Retinal pigment epithelial cell (primary cell): ENCODE measurements around the gene MAPK4.

ENCODE experiments used
- DNase-seq: peaks from one replicate; pipeline ENCODE4 v3.0.0-alpha.2; 2010; ENCODE audit warnings: low read depth
- H3K4me3 ChIP-seq: 2 replicates; pipeline ENCODE4 v1.5.1; 2011; ENCODE audit warnings: mild to moderate bottlenecking, low read length, control low read depth, moderate library complexity
- CTCF ChIP-seq: conservative IDR thresholded peaks from 2 replicates; pipeline ENCODE4 v1.5.1; 2011; ENCODE audit warnings: low read depth, low read length, control low read depth, inconsistent platforms

MAPK4 gene

GRCh38 chr18:50653402-50654093 lies 93.7 kb downstream of the MAPK4 start:
- TF ChIP-seq CTCF = no peak
- H3K4me3 ChIP-seq = no peak overlapping the region
- DNase-seq = no peak

GRCh38 chr18:50654211-50654610 lies 94.3 kb downstream of the MAPK4 start:
- H3K4me3 ChIP-seq = no peak overlapping the region
- no peak for TF ChIP-seq CTCF
- DNase-seq = no peak

GRCh38 chr18:50654658-50655550 lies 95.0 kb downstream of the MAPK4 start:
- H3K4me3 ChIP-seq = no peak overlapping the region
- no peak for TF ChIP-seq CTCF
- no peak for DNase-seq

GRCh38 chr18:50656396-50656795 lies 96.5 kb downstream of the MAPK4 start:
- no peak for TF ChIP-seq CTCF
- no peak overlapping the region for H3K4me3 ChIP-seq
- no peak for DNase-seq

- no peak for DNase-seq
- no peak overlapping the region for H3K4me3 ChIP-seq
Observed at GRCh38 chr18:50656841-50657470, 97.1 kb downstream of the MAPK4 start.

GRCh38 chr18:50658601-50659000 lies 98.7 kb downstream of the MAPK4 start:
- DNase-seq = no peak
- no peak for TF ChIP-seq CTCF
- H3K4me3 ChIP-seq = no peak overlapping the region

More at GRCh38 chr18:50656841-50657470, 97.1 kb downstream of the MAPK4 start:
- TF ChIP-seq CTCF = no peak
